Suppressor macrophage treated with lipopolysaccharide for 4 hours (primary cell): ENCODE measurements around the gene ZNF318.
A peak's percentile ranks its signal among the peaks of the same experiment; 100 is the strongest.

Experiments
- DNase-seq: peaks from one replicate; pipeline ENCODE4 v3.0.0-alpha.2; 2020

The ZNF318 gene

DNA sequence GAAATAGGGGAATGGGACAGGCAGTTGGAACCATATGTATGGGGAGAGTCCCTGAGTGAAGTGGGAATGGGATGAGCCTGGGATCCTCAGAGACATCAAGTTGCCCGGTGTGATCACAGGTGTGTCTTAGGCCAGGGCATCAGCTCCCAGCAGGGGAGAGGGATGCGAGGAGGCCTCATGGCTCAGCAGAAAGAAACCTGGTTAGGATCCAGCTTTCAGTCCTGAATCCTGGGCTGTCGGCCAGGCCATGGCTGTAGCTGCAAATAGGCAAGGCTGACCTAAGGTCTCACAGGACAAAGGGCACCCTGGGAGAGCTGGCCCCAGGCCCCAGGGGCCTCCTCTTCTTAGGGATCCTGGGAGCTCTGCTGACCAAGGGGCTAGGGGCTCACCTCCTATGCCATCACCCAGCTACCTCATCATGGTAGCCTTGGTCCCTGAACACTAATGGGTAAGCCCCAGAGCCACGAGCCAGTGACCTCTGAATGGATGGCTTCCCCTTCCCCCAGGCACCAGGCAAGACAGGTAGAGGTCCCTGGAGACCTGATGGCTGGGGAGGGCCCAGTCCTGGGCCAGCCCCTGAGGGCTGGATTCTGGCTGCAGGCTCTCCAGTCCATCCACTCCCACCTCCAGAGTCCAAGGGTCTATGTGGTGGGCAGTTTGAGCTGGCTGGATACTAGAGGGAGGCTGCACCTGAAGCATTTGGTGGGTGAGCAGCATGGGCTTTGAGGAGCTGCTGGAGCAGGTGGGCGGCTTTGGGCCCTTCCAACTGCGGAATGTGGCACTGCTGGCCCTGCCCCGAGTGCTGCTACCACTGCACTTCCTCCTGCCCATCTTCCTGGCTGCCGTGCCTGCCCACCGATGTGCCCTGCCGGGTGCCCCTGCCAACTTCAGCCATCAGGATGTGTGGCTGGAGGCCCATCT is 71.5 kb downstream of the ZNF318 start, which contains the start of gene SLC22A7:
TSS of gene SLC22A7 (plus strand) at position 617 of the 921 bp plus-strand sequence. CDS start at position 716, 99 bp downstream.
- DNase-seq: no peak

DNA sequence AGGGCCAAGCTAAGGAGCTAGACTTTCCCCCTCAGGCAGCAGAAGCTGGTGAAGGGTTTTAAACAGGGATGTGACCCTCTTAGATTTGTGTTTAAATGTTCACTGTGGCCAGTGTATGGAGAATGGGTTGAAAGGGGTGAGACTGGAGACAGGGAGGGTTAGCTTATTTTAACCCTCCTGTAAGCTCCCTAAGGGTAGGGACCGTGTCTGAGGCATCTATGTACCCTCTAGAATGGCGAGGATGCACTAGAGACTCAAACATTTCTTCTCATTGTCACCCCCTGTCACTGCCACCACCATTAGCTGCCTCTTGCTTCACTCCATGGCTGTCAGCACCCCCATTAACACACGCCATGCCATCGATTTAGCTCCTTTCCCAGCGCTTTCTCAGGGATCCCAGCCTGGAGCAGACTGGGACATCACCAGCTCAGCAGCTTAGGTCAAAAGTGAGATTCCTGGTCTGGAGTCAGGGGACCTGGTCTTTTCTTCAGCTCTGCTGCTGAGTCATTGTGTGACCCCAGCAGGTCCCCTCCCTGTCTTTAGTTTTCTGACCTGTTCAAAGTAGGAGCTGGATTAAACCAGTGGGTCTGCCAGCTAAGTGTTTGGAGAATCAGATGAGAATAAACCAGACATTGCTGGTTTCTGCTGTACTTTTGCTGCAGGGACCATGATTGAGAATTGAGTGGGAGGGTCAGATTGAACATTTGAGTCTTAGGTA is 72.5 kb downstream of the ZNF318 start:
- no peak for DNase-seq

- DNase-seq: no peak
These were observed 74.0 kb downstream of the ZNF318 start for GRCh38 chr6:43295456-43295855.

DNA sequence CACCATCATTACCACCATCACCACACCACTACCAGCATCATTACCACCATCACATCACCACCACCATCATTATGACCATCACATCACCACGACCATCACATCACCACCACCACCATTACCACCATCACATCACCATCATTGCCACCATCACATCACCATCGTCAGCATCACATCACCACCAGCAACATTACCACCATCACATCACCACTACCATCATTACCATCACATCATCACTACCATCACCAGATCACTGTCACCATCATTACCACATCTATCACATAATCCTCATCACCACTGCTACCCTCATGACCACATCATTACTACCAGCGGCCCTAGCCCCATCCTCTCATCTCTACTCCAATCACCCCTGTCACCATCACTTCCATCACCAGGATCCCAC is 74.9 kb downstream of the ZNF318 start:
- DNase-seq: no peak

- no peak for DNase-seq
These were observed 75.7 kb downstream of the ZNF318 start for GRCh38 chr6:43293698-43294097.

DNA sequence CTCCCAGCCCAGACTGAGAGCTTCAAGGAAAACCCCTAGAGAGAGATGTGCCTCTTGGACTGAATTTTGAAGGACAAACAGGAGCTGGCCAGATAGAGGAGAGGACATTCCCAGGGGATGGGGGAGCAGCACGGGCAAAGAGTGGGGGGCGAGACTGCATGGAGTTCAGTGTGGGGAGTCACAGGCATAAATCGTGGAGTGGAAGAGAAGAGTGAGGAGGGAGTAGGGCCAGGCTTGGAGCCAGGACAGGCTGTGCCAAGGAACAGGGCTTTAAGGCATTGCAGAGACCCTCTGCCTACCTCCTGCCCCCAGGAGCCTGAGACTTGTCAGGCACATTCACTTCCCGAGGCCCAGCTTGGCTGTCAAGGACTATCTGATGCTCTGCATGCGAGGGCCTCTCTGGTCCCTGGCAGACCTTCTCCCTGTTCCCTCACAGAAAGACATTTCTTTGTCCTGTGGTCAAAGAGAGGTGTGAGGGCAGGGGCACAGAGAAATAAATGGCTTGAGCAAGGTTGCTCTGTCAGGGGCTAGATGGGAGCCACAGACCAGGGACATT is 76.6 kb downstream of the ZNF318 start:
- no peak for DNase-seq

GRCh38 chr6:43292341-43292740 is 77.1 kb downstream of the ZNF318 start:
- DNase-seq: no peak

GRCh38 chr6:43291708-43292107 is 77.7 kb downstream of the ZNF318 start:
- no peak for DNase-seq

DNA sequence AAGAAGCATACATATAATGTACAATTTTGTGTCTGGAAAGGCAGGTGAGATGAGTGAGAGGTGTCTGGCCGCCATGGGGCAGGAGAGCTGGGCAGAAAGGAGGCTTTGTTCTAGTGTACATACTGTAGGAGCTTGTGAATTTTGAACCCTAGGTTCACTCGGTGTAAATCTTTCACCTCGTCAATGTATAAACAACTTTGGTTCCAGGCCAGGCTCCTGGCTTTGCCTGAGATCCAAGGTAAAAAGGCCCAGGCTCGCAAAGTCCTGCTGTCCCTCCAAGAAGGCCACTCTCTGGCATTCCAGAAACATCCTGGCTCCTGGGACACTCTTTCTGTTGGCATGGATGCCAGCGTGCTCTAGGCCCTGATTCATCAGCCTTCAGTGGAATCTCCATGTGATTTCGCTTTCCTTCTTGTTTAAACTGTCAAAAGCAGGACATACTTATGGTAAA is 78.5 kb downstream of the ZNF318 start:
- no peak for DNase-seq

DNA sequence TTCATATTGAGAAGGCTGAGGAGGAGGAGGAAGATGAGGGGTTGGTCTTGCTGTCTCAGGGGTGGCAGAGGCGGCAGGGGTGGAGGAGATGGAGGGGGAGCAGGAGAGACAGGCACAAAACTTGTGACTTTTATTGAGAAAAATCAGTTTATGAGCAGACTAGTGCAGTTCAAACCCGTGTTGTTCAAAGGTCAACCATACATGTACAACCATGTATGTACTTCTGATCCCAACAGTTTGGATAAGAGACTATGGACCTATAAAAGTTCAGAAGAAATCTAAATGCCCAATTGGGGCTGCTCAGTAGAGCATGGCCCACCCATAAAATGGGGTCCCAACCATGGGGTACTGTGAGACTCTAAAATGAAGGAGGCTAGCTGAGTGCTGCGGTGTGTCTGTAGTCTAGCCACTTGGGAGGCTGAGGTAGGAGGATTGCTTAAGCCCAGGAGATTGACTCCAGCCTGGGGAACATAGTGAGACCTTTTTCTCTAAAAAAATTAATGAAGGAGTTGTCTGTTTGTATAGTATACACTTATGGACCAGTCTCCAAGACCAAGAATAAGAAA is 79.0 kb downstream of the ZNF318 start:
- no peak for DNase-seq

DNA sequence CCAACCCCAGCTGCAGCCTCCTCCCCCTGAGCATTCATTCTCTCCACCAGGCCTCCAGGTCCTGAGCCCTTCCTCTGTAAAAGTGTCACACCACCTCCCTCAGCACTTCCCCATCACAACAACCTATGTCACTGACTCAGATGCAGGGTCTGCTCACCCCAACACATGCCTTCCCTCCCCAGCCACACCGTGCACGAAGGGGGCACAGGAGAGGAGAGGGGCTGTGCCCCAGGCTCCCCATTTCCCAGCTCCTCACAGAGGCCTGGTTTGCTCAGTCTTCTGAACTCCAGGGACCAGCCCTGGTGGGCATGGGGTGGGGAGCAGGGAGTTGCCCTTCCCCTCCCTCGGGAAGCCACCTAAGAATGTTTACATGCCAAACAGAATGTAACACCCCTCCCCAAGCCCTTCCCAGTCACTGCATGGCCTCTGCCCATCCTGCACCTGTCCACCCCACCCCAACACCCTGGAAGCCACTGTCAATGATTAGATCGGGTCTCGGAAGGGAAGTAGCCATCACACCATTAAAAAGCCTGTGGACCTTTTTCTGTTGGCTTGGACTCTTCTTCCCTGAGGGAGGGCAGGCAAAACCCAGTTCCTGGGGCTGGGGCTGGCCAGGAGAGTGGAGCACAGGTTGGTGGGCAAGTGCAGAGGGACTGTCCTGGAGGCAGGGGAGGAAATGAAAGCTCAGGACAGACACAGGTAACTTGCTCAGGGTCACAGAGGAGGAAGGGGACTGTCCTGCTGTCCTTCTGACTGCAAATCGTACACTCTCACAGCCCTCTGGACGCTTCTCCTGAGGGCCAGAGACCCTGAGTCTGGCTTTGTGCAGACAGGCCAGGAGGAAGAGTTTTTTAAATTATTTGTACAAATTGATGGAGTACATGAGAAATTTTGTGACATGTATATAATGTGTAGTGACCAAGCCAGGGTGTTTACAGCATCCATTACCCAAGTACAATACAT is 81.4 kb downstream of the ZNF318 start:
- DNase-seq: no peak

- DNase-seq: no peak
These were observed 82.3 kb downstream of the ZNF318 start for GRCh38 chr6:43286980-43287716.

- peak; percentile 40 for DNase-seq
These were observed 82.9 kb downstream of the ZNF318 start for GRCh38 chr6:43286456-43286979.
